ENCODE data around the gene CDK7.
"Not testable (repeated sequence)": the region's sequence is repeated elsewhere in the genome, so short reads cannot be mapped to it uniquely, and the experiment has no call there.

The CDK7 gene

GRCh38 chr5:69237877-69238276 is 3.2 kb downstream of the CDK7 start:
- no peak for DNase-seq

GRCh38 chr5:69238760-69239251 is 4.1 kb downstream of the CDK7 start:
- no peak for DNase-seq

GRCh38 chr5:69242215-69242927 is 7.7 kb downstream of the CDK7 start:
- DNase-seq = no peak

- DNase-seq = no peak
Measured at GRCh38 chr5:69245031-69245430, 10.3 kb downstream of the CDK7 start.

GRCh38 chr5:69248019-69248418 is 13.3 kb downstream of the CDK7 start:
- no peak for DNase-seq

- DNase-seq = no peak
Measured at GRCh38 chr5:69250593-69250992, 15.9 kb downstream of the CDK7 start.

GRCh38 chr5:69252437-69252836 is 17.8 kb downstream of the CDK7 start:
- DNase-seq = no peak

- DNase-seq = not testable (repeated sequence)
Measured at GRCh38 chr5:69255940-69256339, 21.3 kb downstream of the CDK7 start.

- no peak for DNase-seq
Measured at GRCh38 chr5:69257577-69257976, 22.9 kb downstream of the CDK7 start.

- no peak for DNase-seq
Measured at GRCh38 chr5:69261034-69261433, 26.3 kb downstream of the CDK7 start.

GRCh38 chr5:69265931-69266330 is 31.2 kb downstream of the CDK7 start:
- DNase-seq = no peak

GRCh38 chr5:69268899-69269298 is 34.2 kb downstream of the CDK7 start:
- DNase-seq = no peak

- no peak for DNase-seq
Measured at GRCh38 chr5:69270840-69271239, 36.2 kb downstream of the CDK7 start.

GRCh38 chr5:69271376-69271775 is 36.7 kb downstream of the CDK7 start:
- DNase-seq = no peak

- no peak for DNase-seq
Measured at GRCh38 chr5:69275563-69275962, 40.9 kb downstream of the CDK7 start.

GRCh38 chr5:69276422-69277174 is 41.9 kb downstream of the CDK7 start:
- DNase-seq = no peak

GRCh38 chr5:69279517-69279916 is 44.8 kb downstream of the CDK7 start:
- DNase-seq = no peak

GRCh38 chr5:69281114-69281513 is 46.4 kb downstream of the CDK7 start:
- no peak for DNase-seq

- no peak for DNase-seq
Measured at GRCh38 chr5:69284203-69284602, 49.5 kb downstream of the CDK7 start.

- no peak for DNase-seq
Measured at GRCh38 chr5:69285448-69286116, 50.9 kb downstream of the CDK7 start.

- no peak for DNase-seq
Measured at GRCh38 chr5:69288069-69288468, 53.4 kb downstream of the CDK7 start.

GRCh38 chr5:69288688-69289087 is 54.0 kb downstream of the CDK7 start:
- no peak for DNase-seq

GRCh38 chr5:69292306-69292705 is 57.6 kb downstream of the CDK7 start:
- DNase-seq = no peak

- no peak for DNase-seq
Measured at GRCh38 chr5:69293882-69294281, 59.2 kb downstream of the CDK7 start.

Measured in activated naive CD4-positive, alpha-beta T cell (primary cell).